RWPE2 (cell line): ENCODE data around the gene MERTK.

ENCODE experiments used
- ATAC-seq: fragments of 200-7000 bp; cut with Tn5 transposase; 3 replicates; pipeline ENCODE4 v1.9.1; 2021; ENCODE audit warnings: low read depth
- DNase-seq: peaks from one replicate; pipeline ENCODE4 v3.0.0-alpha.2; 2020; ENCODE audit warnings: low spot score
- H3K27ac ChIP-seq: fragments of 450-650 bp; 2 replicates; pipeline ENCODE4 v1.5.1; 2017; ENCODE audit warnings: mild to moderate bottlenecking; ENCODE audit not compliant: poor library complexity, severe bottlenecking
- H3K27me3 ChIP-seq: fragments of 250-450 bp; sonication (Bioruptor Pico); 2 replicates; pipeline ENCODE4 v1.5.1; 2021; ENCODE audit warnings: mild to moderate bottlenecking, moderate library complexity; ENCODE audit not compliant: insufficient read depth, poor library complexity, severe bottlenecking
- H3K36me3 ChIP-seq: fragments of 250-450 bp; sonication (Bioruptor Pico); 2 replicates; pipeline ENCODE4 v1.5.1; 2020; ENCODE audit warnings: low read depth, mild to moderate bottlenecking, moderate library complexity
- H3K4me1 ChIP-seq: fragments of 250-450 bp; sonication (Bioruptor Pico); 2 replicates; pipeline ENCODE4 v1.5.1; 2021; ENCODE audit warnings: mild to moderate bottlenecking, moderate library complexity; ENCODE audit not compliant: insufficient read depth, poor library complexity, severe bottlenecking
- H3K4me3 ChIP-seq: fragments of 250-450 bp; sonication (Bioruptor Pico); 2 replicates; pipeline ENCODE4 v1.5.1; 2021; ENCODE audit warnings: mild to moderate bottlenecking, moderate library complexity; ENCODE audit not compliant: severe bottlenecking
- H3K9me3 ChIP-seq: fragments of 250-450 bp; sonication (Bioruptor Pico); 2 replicates; pipeline ENCODE4 v1.5.1; 2021; ENCODE audit warnings: mild to moderate bottlenecking, moderate library complexity; ENCODE audit not compliant: severe bottlenecking
- CTCF ChIP-seq: fragments of 450-650 bp; IDR thresholded peaks from one replicate; pipeline ENCODE4 v1.5.1; 2017; ENCODE audit warnings: mild to moderate bottlenecking, moderate library complexity; ENCODE audit not compliant: poor library complexity, severe bottlenecking

Gene MERTK

GRCh38 chr2:111919365-111919764 is 21.0 kb downstream of the MERTK start:
- Histone ChIP-seq H3K4me3 (no peak overlapping the region), H3K4me1 (no peaks in the 10 kb centered on the region), H3K9me3 (no peaks in the 10 kb centered on the region), H3K36me3 (no peaks in the 10 kb centered on the region), H3K27ac (no peak overlapping the region), H3K27me3 (no peaks in the 10 kb centered on the region)
- DNase-seq (no peak), ATAC-seq (no peak)
- TF ChIP-seq CTCF: no peak

- Histone ChIP-seq H3K9me3 (no peaks in the 10 kb centered on the region), H3K4me3 (no peak overlapping the region), H3K27me3 (no peaks in the 10 kb centered on the region), H3K27ac (no peak overlapping the region), H3K36me3 (no peaks in the 10 kb centered on the region), H3K4me1 (no peaks in the 10 kb centered on the region)
- ATAC-seq (no peak), DNase-seq (no peak)
- no peak for TF ChIP-seq CTCF
These were observed 21.6 kb downstream of the MERTK start for GRCh38 chr2:111919794-111920608.

GRCh38 chr2:111923276-111923804 is 24.9 kb downstream of the MERTK start:
- Histone ChIP-seq H3K4me3 (no peak overlapping the region), H3K4me1 (no peaks in the 10 kb centered on the region), H3K36me3 (no peaks in the 10 kb centered on the region), H3K27ac (no peak overlapping the region), H3K27me3 (no peaks in the 10 kb centered on the region), H3K9me3 (no peaks in the 10 kb centered on the region)
- DNase-seq: no peak
- no peak for TF ChIP-seq CTCF
- ATAC-seq: no peak

- Histone ChIP-seq H3K27me3 (no peaks in the 10 kb centered on the region), H3K9me3 (no peaks in the 10 kb centered on the region), H3K4me1 (no peaks in the 10 kb centered on the region), H3K36me3 (no peaks in the 10 kb centered on the region), H3K4me3 (no peak overlapping the region), H3K27ac (no peak overlapping the region)
- ATAC-seq (no peak), DNase-seq (no peak)
- TF ChIP-seq CTCF: no peak
These were observed 26.3 kb downstream of the MERTK start for GRCh38 chr2:111924617-111925107.

- Histone ChIP-seq H3K27me3 (peaks cover 4% of the 10 kb centered on the region), H3K4me3 (no peak overlapping the region), H3K9me3 (no peaks in the 10 kb centered on the region), H3K36me3 (no peaks in the 10 kb centered on the region), H3K27ac (no peak overlapping the region), H3K4me1 (peaks cover 4% of the 10 kb centered on the region)
- ATAC-seq (no peak), DNase-seq (no peak)
- no peak for TF ChIP-seq CTCF
These were observed 29.3 kb downstream of the MERTK start for GRCh38 chr2:111927723-111928122.
